ENCODE data around the gene PLA2G3.
"Not testable (repeated sequence)": the region's sequence is repeated elsewhere in the genome, so short reads cannot be mapped to it uniquely, and the experiment has no call there.

The PLA2G3 gene

GRCh38 chr22:31122196-31122531 is 18.1 kb downstream of the PLA2G3 start:
- DNase-seq = no peak

GRCh38 chr22:31121403-31121802 is 18.9 kb downstream of the PLA2G3 start:
- no peak for DNase-seq

GRCh38 chr22:31120642-31121041 is 19.7 kb downstream of the PLA2G3 start:
- DNase-seq = no peak

GRCh38 chr22:31120230-31120629 is 20.1 kb downstream of the PLA2G3 start:
- DNase-seq = no peak

GRCh38 chr22:31119026-31119717 is 21.1 kb downstream of the PLA2G3 start:
- DNase-seq = no peak

GRCh38 chr22:31118046-31118820 is 22.1 kb downstream of the PLA2G3 start:
- no peak for DNase-seq

GRCh38 chr22:31112547-31113091 is 27.7 kb downstream of the PLA2G3 start:
- DNase-seq = not testable (repeated sequence)

- DNase-seq = no peak
These were observed 32.5 kb downstream of the PLA2G3 start for GRCh38 chr22:31107894-31108218.

GRCh38 chr22:31107178-31107893 is 33.0 kb downstream of the PLA2G3 start, which contains the start of gene SELENOM:
SELENOM (minus strand) TSS chr22:31107568; CDS start chr22:31107505, 63 bp downstream.
- DNase-seq = peak; percentile 70

GRCh38 chr22:31106731-31107177 is 33.6 kb downstream of the PLA2G3 start:
- DNase-seq = no peak

GRCh38 chr22:31106001-31106571 is 34.2 kb downstream of the PLA2G3 start:
- DNase-seq = no peak

- no peak for DNase-seq
These were observed 34.9 kb downstream of the PLA2G3 start for GRCh38 chr22:31105282-31105929.

- DNase-seq = no peak
These were observed 35.4 kb downstream of the PLA2G3 start for GRCh38 chr22:31104869-31105268.

GRCh38 chr22:31103899-31104694 is 36.2 kb downstream of the PLA2G3 start:
- no peak for DNase-seq

- no peak for DNase-seq
These were observed 37.2 kb downstream of the PLA2G3 start for GRCh38 chr22:31103111-31103510.

- no peak for DNase-seq
These were observed 37.7 kb downstream of the PLA2G3 start for GRCh38 chr22:31102441-31103081.

GRCh38 chr22:31100762-31101525 is 39.4 kb downstream of the PLA2G3 start:
- no peak for DNase-seq

GRCh38 chr22:31099841-31100761 is 40.2 kb downstream of the PLA2G3 start:
- DNase-seq = no peak

GRCh38 chr22:31099386-31099785 is 40.9 kb downstream of the PLA2G3 start:
- no peak for DNase-seq

All from COR-L47 (cell line).